ENCODE results near the gene GDF10.

- no peak for TF ChIP-seq MYC (IDR thresholded peaks at IDR 0.05; ENCODE audit: low read depth, low read length)
- no peak for TF ChIP-seq JUN (IDR thresholded peaks at IDR 0.05; ENCODE audit: borderline replicate concordance, insufficient read depth, insufficient read length, low read depth)
- TF ChIP-seq POLR2A (IDR thresholded peaks at IDR 0.05; ENCODE audit: low read depth, low read length), result no peak
- no peak for TF ChIP-seq CTCF (IDR thresholded peaks at IDR 0.05; ENCODE audit: extremely low read depth in 1 of 2, insufficient read depth in 1 of 2, low read depth in 1 of 2, low read length in 2 of 2)
Measured at GRCh38 chr10:47276071-47276470, 23.9 kb upstream of the GDF10 start.
